ENCODE data around the gene RORC. TPM values are rescaled to one million over a fixed set of nuclear protein-coding genes. Genes with fewer than 3 reads are reported as not detected.
A peak's percentile ranks its signal among the peaks of the same experiment; 100 is the strongest.

The RORC gene
- polyA plus RNA-seq, 1 donor from 2014 or later, result 0.26 TPM

- peak overlapping the region in 1 of 3 donors; percentile 69 for H3K27ac Mint-ChIP-seq
- H3K4me1 Mint-ChIP-seq, result peaks cover 0 to 5% (median 3%) of the 10 kb centered on the region in 3 donors
- no peaks in the 10 kb centered on the region for H3K9me3 Mint-ChIP-seq
- H3K4me3 Mint-ChIP-seq, result peak overlapping the region in 1 of 4 donors; percentile 60
- H3K36me3 Mint-ChIP-seq, result no peaks in the 10 kb centered on the region
- H3K27me3 Mint-ChIP-seq, result peaks cover 18% of the 10 kb centered on the region
Measured at GRCh38 chr1:151825204-151825603, 6.4 kb downstream of the RORC start.

GRCh38 chr1:151823175-151823574 lies 8.4 kb downstream of the RORC start:
- H3K27me3 Mint-ChIP-seq, result peaks cover 18% of the 10 kb centered on the region
- peaks cover 3% of the 10 kb centered on the region for H3K36me3 Mint-ChIP-seq
- H3K4me1 Mint-ChIP-seq, result no peaks in the 10 kb centered on the region
- H3K9me3 Mint-ChIP-seq, result no peaks in the 10 kb centered on the region
- no peak overlapping the region for H3K4me3 Mint-ChIP-seq
- H3K27ac Mint-ChIP-seq, result peak overlapping the region in 1 of 3 donors; percentile 13

- no peak overlapping the region for H3K27ac Mint-ChIP-seq
- peaks cover 3% of the 10 kb centered on the region for H3K36me3 Mint-ChIP-seq
Measured at GRCh38 chr1:151822404-151822803, 9.2 kb downstream of the RORC start.

GRCh38 chr1:151820940-151821339 lies 10.7 kb downstream of the RORC start:
- Mint-ChIP-seq H3K4me1 (peaks cover 0 to 3% (median 2%) of the 10 kb centered on the region in 3 donors), H3K27ac (no peak overlapping the region), H3K4me3 (no peak overlapping the region), H3K27me3 (peaks cover 16% of the 10 kb centered on the region), H3K36me3 (peaks cover 3% of the 10 kb centered on the region), H3K9me3 (no peaks in the 10 kb centered on the region)

More at GRCh38 chr1:151822404-151822803, 9.2 kb downstream of the RORC start:
- H3K9me3 Mint-ChIP-seq, result no peaks in the 10 kb centered on the region
- H3K27me3 Mint-ChIP-seq, result peaks cover 17% of the 10 kb centered on the region
- no peaks in the 10 kb centered on the region for H3K4me1 Mint-ChIP-seq
- no peak overlapping the region for H3K4me3 Mint-ChIP-seq

GRCh38 chr1:151819976-151820623 lies 11.5 kb downstream of the RORC start:
- Mint-ChIP-seq H3K27ac (no peak overlapping the region), H3K4me3 (no peak overlapping the region), H3K9me3 (no peaks in the 10 kb centered on the region), H3K36me3 (peaks cover 3% of the 10 kb centered on the region), H3K4me1 (peaks cover 0 to 3% (median 2%) of the 10 kb centered on the region in 3 donors), H3K27me3 (peaks cover 15% of the 10 kb centered on the region)

GRCh38 chr1:151819227-151819835 lies 12.3 kb downstream of the RORC start:
- peaks cover 3% of the 10 kb centered on the region for H3K36me3 Mint-ChIP-seq
- peaks cover 0 to 3% (median 2%) of the 10 kb centered on the region in 3 donors for H3K4me1 Mint-ChIP-seq
- peaks cover 13% of the 10 kb centered on the region for H3K27me3 Mint-ChIP-seq
- no peak overlapping the region for H3K27ac Mint-ChIP-seq
- no peaks in the 10 kb centered on the region for H3K9me3 Mint-ChIP-seq
- H3K4me3 Mint-ChIP-seq, result no peak overlapping the region

- Mint-ChIP-seq H3K4me1 (peaks cover 0 to 3% (median 2%) of the 10 kb centered on the region in 3 donors), H3K27ac (no peak overlapping the region)
Measured at GRCh38 chr1:151817353-151817730, 14.3 kb downstream of the RORC start.

GRCh38 chr1:151816548-151817352 lies 14.9 kb downstream of the RORC start:
- Mint-ChIP-seq H3K4me1 (peaks cover 0 to 3% (median 2%) of the 10 kb centered on the region in 3 donors), H3K36me3 (peaks cover 3% of the 10 kb centered on the region), H3K27ac (no peak overlapping the region), H3K4me3 (no peak overlapping the region), H3K27me3 (peaks cover 13% of the 10 kb centered on the region), H3K9me3 (no peaks in the 10 kb centered on the region)

More at GRCh38 chr1:151817353-151817730, 14.3 kb downstream of the RORC start:
- Mint-ChIP-seq H3K27me3 (peaks cover 13% of the 10 kb centered on the region), H3K9me3 (no peaks in the 10 kb centered on the region), H3K4me3 (no peak overlapping the region), H3K36me3 (peaks cover 3% of the 10 kb centered on the region)

- H3K36me3 Mint-ChIP-seq, result peaks cover 3% of the 10 kb centered on the region
Measured at GRCh38 chr1:151815716-151816327, 15.8 kb downstream of the RORC start.

GRCh38 chr1:151814971-151815545 lies 16.5 kb downstream of the RORC start:
- Mint-ChIP-seq H3K27me3 (peaks cover 13% of the 10 kb centered on the region), H3K36me3 (peaks cover 3% of the 10 kb centered on the region), H3K27ac (no peak overlapping the region), H3K4me3 (no peak overlapping the region), H3K9me3 (no peaks in the 10 kb centered on the region), H3K4me1 (peaks cover 0 to 3% (median 2%) of the 10 kb centered on the region in 3 donors)

More at GRCh38 chr1:151815716-151816327, 15.8 kb downstream of the RORC start:
- Mint-ChIP-seq H3K9me3 (no peaks in the 10 kb centered on the region), H3K4me3 (no peak overlapping the region), H3K4me1 (peaks cover 0 to 3% (median 2%) of the 10 kb centered on the region in 3 donors), H3K27me3 (peaks cover 13% of the 10 kb centered on the region), H3K27ac (no peak overlapping the region)

- peaks cover 13% of the 10 kb centered on the region for H3K27me3 Mint-ChIP-seq
- H3K4me3 Mint-ChIP-seq, result no peak overlapping the region
- no peaks in the 10 kb centered on the region for H3K9me3 Mint-ChIP-seq
- peaks cover 0 to 3% (median 2%) of the 10 kb centered on the region in 3 donors for H3K4me1 Mint-ChIP-seq
- no peaks in the 10 kb centered on the region for H3K36me3 Mint-ChIP-seq
- no peak overlapping the region for H3K27ac Mint-ChIP-seq
Measured at GRCh38 chr1:151814426-151814825, 17.2 kb downstream of the RORC start.

- no peak overlapping the region for H3K27ac Mint-ChIP-seq
- H3K4me3 Mint-ChIP-seq, result no peak overlapping the region
- peaks cover 0 to 3% (median 2%) of the 10 kb centered on the region in 3 donors for H3K4me1 Mint-ChIP-seq
- no peaks in the 10 kb centered on the region for H3K9me3 Mint-ChIP-seq
- peaks cover 7% of the 10 kb centered on the region for H3K27me3 Mint-ChIP-seq
- no peaks in the 10 kb centered on the region for H3K36me3 Mint-ChIP-seq
Measured at GRCh38 chr1:151813271-151813977, 18.2 kb downstream of the RORC start.

- Mint-ChIP-seq H3K9me3 (no peaks in the 10 kb centered on the region), H3K27me3 (peaks cover 1% of the 10 kb centered on the region), H3K4me1 (peaks cover 0 to 9% (median 5%) of the 10 kb centered on the region in 3 donors), H3K4me3 (peak overlapping the region in 1 of 4 donors; percentile 5), H3K36me3 (no peaks in the 10 kb centered on the region), H3K27ac (no peak overlapping the region)
Measured at GRCh38 chr1:151811181-151811580, 20.4 kb downstream of the RORC start.

- Mint-ChIP-seq H3K27ac (no peak overlapping the region), H3K4me3 (no peak overlapping the region), H3K4me1 (peaks cover 0 to 8% (median 4%) of the 10 kb centered on the region in 3 donors), H3K36me3 (no peaks in the 10 kb centered on the region), H3K27me3 (no peaks in the 10 kb centered on the region), H3K9me3 (no peaks in the 10 kb centered on the region)
Measured at GRCh38 chr1:151809985-151810556, 21.5 kb downstream of the RORC start.
